ENCODE data around the gene NAALADL2.

The NAALADL2 gene

GRCh38 chr3:175267561-175267960 is 408.4 kb downstream of the NAALADL2 start:
- H3F3A ChIP-seq (ENCODE audit: insufficient read depth), result no peaks in the 10 kb centered on the region
- TF ChIP-seq CTCF (IDR thresholded peaks at IDR 0.05; ENCODE audit: insufficient read depth, low read length, poor library complexity, severe bottlenecking) (no peak), EZH2phosphoT487 (conservative IDR thresholded peaks at IDR 0.05; ENCODE audit: low read length) (no peak)
- H3K79me2 ChIP-seq (ENCODE audit: insufficient read depth, low read length), result no peaks in the 10 kb centered on the region
- no peak overlapping the region for H3K4me3 ChIP-seq (ENCODE audit: insufficient read depth, low read length, poor library complexity, severe bottlenecking)
- H3K27me3 ChIP-seq (ENCODE audit: low read length), result no peaks in the 10 kb centered on the region
- H3K4me2 ChIP-seq (ENCODE audit: low read depth, low read length, poor library complexity, severe bottlenecking), result no peak overlapping the region
- H3K27ac ChIP-seq (ENCODE audit: low read depth, low read length), result no peak overlapping the region
- H3K9me2 ChIP-seq (replicated peaks; ENCODE audit: insufficient read depth, low read length), result no peaks in the 10 kb centered on the region
- H3K9ac ChIP-seq (ENCODE audit: low read length), result no peak overlapping the region
- no peaks in the 10 kb centered on the region for H4K20me1 ChIP-seq (ENCODE audit: low read depth, low read length)
- H3K9me3 ChIP-seq (ENCODE audit: insufficient read depth, low read length), result no peaks in the 10 kb centered on the region
- no peak overlapping the region for H2AFZ ChIP-seq (ENCODE audit: low read depth, low read length, severe bottlenecking)
- no peaks in the 10 kb centered on the region for H3K36me3 ChIP-seq (ENCODE audit: low read length)

GRCh38 chr3:175269394-175269793 is 410.3 kb downstream of the NAALADL2 start:
- no peaks in the 10 kb centered on the region for H3K9me2 ChIP-seq (replicated peaks; ENCODE audit: insufficient read depth, low read length)
- no peaks in the 10 kb centered on the region for H3F3A ChIP-seq (ENCODE audit: insufficient read depth)
- no peaks in the 10 kb centered on the region for H3K36me3 ChIP-seq (ENCODE audit: low read length)
- no peaks in the 10 kb centered on the region for H3K79me2 ChIP-seq (ENCODE audit: insufficient read depth, low read length)
- H3K9ac ChIP-seq (ENCODE audit: low read length), result no peak overlapping the region
- no peak overlapping the region for H2AFZ ChIP-seq (ENCODE audit: low read depth, low read length, severe bottlenecking)
- H3K27me3 ChIP-seq (ENCODE audit: low read length), result no peaks in the 10 kb centered on the region
- H3K27ac ChIP-seq (ENCODE audit: low read depth, low read length), result no peak overlapping the region
- TF ChIP-seq EZH2phosphoT487 (conservative IDR thresholded peaks at IDR 0.05; ENCODE audit: low read length), result no peak
- TF ChIP-seq CTCF (IDR thresholded peaks at IDR 0.05; ENCODE audit: insufficient read depth, low read length, poor library complexity, severe bottlenecking), result no peak
- H4K20me1 ChIP-seq (ENCODE audit: low read depth, low read length), result no peaks in the 10 kb centered on the region
- H3K4me2 ChIP-seq (ENCODE audit: low read depth, low read length, poor library complexity, severe bottlenecking), result no peak overlapping the region
- no peaks in the 10 kb centered on the region for H3K9me3 ChIP-seq (ENCODE audit: insufficient read depth, low read length)
- no peak overlapping the region for H3K4me3 ChIP-seq (ENCODE audit: insufficient read depth, low read length, poor library complexity, severe bottlenecking)

- no peak overlapping the region for H3K27ac ChIP-seq (ENCODE audit: low read depth, low read length)
- H3K79me2 ChIP-seq (ENCODE audit: insufficient read depth, low read length), result no peaks in the 10 kb centered on the region
- no peak overlapping the region for H3K9ac ChIP-seq (ENCODE audit: low read length)
- no peak overlapping the region for H3K4me3 ChIP-seq (ENCODE audit: insufficient read depth, low read length, poor library complexity, severe bottlenecking)
- H3F3A ChIP-seq (ENCODE audit: insufficient read depth), result no peaks in the 10 kb centered on the region
- TF ChIP-seq CTCF (IDR thresholded peaks at IDR 0.05; ENCODE audit: insufficient read depth, low read length, poor library complexity, severe bottlenecking), result no peak
- TF ChIP-seq EZH2phosphoT487 (conservative IDR thresholded peaks at IDR 0.05; ENCODE audit: low read length), result no peak
- no peaks in the 10 kb centered on the region for H3K36me3 ChIP-seq (ENCODE audit: low read length)
- H4K20me1 ChIP-seq (ENCODE audit: low read depth, low read length), result no peaks in the 10 kb centered on the region
- no peaks in the 10 kb centered on the region for H3K9me2 ChIP-seq (replicated peaks; ENCODE audit: insufficient read depth, low read length)
- no peak overlapping the region for H3K4me2 ChIP-seq (ENCODE audit: low read depth, low read length, poor library complexity, severe bottlenecking)
- H3K27me3 ChIP-seq (ENCODE audit: low read length), result no peaks in the 10 kb centered on the region
- no peaks in the 10 kb centered on the region for H3K9me3 ChIP-seq (ENCODE audit: insufficient read depth, low read length)
- no peak overlapping the region for H2AFZ ChIP-seq (ENCODE audit: low read depth, low read length, severe bottlenecking)
Observed at GRCh38 chr3:175270198-175270837, 411.2 kb downstream of the NAALADL2 start.
